HG02938 (cell line): ENCODE data around the gene SYNDIG1.

ENCODE experiments used
- ATAC-seq: cut with Tn5 transposase; IDR thresholded peaks from one replicate; pipeline ENCODE4 v1.9.1; 2021; ENCODE audit warnings: mild to moderate bottlenecking, moderate library complexity; ENCODE audit not compliant: unreplicated experiment

SYNDIG1 gene

DNA sequence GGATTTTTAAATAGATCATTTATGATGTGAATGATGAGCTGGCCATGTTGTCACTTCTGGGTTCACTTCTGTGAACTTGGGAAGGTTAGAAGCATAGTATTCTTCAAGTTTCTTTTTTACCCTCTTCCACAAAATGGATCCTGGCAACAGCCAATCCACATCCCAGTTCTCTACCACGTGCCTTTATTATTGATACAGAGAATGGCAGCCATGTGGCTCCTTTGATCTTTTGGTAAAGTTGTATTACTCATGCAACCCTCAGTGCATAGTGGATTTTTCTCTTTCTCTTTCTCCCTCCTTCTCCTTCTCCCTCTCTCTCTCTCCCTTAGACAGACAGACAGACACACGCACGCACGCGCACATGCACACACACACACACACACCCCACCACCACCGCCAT, 50.0 kb downstream of the SYNDIG1 start:
- ATAC-seq: no peak

DNA sequence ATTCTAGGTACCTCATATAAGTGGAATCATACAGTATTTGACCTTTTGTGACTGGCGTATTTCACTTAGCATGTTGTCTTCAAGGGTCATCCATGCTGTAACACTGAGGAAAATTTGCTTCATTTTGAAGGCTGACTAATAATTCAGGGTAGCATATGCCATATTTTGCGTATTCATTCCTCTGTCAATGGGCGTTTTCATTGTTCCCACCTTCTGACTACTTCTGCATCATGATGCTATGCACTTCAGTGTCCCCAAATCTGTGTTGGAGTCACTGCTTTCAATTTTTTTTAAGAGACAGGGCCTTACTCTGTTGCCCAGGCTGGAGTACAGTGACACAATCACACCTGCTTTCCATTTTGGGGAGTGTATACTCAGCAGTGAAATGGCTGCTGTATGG, 51.6 kb downstream of the SYNDIG1 start:
- no peak for ATAC-seq

DNA sequence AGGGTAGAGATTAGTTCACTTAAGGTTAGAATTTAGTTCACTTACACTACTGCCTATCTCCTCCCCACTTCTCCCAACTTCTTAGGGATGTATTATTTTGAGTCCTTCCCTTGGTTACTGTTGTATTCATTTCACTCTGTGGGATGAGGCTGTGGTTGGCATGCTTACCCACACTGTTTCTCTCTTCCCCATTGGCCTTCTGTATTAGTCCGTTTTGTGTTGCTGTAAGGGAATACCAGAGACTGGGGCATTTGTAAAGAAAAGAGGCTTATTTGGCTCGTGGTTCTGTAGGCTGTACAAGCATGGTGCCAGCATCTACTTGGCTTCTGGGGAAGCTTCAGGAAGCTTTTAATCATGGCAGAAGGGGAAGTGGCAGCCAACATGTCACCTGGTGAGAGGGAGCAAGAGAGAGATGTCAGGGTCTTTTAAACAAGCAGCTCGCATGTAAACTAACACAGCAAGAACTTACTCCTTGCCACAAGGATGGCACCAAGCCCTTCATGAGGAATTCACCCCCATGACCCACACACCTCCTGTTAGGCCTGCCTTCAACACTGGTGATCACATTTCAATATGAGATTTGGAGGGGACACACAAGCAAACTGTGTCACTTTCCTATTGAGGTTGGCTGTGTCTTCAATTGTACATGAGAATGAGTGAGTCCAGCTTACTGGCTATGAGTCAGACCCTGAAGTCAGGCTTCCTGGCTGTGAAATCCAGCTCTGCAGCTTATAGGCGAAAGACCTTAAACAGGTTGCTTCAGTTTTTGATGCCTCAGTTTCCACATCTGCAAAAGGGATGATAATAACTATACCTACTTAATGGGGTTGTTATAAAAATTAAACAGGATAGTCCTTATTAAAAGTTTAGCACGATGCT, 53.3 kb downstream of the SYNDIG1 start:
- ATAC-seq: no peak

DNA sequence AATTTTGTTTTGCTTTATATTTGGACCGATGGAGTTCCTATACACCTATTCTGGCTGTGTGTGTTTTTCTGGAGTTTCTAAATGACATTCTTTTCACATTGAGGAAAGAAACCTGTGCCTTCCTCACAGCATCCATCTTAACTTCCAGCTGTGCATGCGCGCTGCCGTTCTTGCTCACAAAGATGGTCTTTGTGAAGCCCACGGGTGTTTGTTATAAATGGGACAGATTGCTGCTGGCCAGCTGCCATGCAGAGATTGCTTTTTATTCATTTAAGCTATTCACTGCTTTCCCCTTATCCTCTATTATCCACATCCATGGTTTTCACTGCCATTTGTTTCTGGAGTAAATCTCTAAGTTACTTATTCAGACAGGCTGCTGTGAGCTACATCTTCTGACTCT, 54.2 kb downstream of the SYNDIG1 start:
- ATAC-seq: no peak

DNA sequence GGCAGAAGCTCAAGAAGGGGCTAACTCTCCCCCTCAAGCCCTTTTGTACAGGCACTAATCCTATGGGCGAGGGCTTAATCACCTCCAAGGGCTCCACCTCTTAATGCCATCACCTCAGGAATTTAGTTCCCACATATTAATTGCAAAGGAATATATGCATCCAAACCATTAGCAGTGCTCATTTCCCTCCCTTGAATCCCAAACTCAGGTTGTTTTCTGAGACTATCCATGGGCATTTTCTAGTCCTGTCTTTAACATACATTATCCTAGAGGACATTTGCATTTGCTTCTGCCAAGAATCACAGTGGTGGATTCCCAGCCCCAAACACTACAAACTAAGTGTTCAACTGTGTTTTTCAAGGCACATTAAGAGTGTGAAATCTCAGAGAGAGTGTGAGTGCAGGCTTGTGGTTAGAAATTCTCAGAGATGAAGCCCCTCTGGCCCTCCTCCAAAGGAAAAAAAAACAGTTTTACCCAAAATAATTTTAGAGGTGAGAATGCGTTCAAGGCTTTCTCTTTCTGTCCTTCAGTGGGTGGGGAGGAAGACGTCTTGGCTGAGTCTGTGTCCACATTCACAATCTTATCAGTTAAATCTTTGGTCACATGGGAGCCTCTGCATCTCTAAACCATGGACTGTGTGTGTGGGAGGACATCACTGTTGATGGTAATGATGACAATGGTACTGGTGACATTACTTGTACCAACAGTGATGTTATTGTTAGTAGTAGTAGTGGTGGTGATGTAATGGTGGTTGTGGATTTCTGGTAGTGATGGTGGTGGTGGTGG, 59.3 kb downstream of the SYNDIG1 start:
- no peak for ATAC-seq

DNA sequence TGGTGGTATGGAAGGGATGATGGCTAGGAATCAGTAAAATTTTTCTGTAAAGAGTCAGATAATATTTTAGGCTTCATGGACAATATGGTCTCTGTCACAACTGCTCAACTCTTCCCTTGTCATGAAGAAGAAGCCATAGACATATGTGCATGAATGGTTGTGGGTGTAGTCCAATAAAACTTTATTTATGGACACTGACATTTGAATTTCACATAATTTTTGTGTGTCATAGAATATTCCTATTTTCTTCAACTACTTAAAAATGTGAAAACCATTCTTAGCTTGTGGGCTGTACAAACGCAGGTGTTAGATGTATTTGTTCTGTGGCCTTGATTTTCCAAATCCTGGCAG, 59.9 kb downstream of the SYNDIG1 start:
- no peak for ATAC-seq

DNA sequence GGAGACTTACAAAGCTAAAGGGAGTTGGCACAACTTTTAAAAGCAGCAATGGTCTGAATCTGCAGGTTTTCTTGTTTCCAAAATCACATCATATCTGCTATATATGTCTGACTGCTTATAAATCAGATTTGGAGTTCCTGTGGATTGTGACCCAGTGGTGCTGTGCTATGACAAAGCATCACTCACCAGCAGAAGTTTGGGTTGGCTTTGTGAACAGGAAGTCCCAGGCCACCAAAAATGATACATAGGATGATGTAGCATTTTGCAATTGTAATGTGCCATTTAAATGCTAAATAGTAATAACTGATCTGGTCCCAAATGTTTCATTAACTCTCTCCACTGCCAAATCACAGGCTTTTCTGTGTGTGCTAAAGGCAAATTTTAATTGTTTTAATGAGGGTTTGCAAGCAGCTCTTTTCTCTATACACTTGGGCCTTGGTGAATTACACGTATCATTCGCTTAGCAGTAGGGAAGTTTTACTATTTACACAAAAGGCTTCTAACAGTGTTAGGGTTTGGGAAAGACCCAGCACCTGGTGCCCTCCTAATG, 60.8 kb downstream of the SYNDIG1 start:
- ATAC-seq: no peak

DNA sequence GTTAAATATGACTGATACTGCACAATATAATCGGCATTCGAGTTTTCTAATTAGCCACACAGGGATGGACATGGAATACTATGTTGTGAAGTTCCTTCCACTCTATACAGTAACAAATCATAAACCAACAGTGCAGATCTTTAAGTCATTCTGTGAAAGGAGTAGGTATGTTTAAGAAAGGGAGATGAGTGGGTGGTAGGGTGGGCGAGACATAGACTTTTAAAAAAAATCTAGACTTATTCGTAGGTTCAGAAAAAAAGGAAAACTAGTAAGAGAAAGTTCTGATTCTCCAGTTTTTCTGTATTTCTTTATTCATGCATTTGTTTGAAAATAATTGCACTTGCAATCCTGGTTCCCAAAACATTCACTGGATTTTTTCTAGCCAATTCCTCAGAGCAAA, 61.8 kb downstream of the SYNDIG1 start:
- ATAC-seq: no peak

DNA sequence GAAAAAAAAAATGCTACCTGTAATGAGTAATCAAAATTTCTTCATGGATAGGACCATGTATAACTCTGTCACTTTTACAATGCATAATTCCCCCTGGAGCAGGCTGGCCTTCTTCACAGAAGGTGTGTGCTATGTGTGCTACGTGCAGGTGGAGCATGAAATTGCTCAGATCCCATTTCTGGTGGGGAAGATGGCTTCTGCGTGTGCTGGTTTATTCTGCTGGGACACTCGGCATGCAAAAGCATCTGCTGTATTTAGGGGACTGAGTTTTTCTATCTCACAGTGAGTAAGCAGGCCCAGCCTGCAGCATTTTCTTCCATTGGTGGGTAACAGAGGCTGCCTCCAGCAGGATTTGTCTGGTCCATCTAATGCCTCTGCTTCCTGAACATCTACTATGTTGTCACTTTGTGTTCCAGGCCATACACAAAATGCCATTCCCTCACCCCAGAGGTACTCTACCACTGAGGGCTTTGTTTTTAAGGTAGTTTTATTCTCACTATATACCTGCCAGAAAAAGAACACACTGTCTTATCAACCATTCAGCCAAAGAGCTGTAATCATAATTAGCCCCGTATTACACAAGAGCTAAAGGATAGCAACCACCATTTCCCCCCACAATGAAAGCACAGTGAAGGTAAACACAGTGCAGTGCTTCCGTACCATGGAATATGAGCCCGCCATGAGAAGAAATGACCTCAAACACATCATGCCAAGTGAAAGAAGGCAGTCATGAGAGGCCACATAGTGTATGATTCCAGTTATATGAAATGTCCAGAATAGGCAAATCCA, 62.4 kb downstream of the SYNDIG1 start:
- ATAC-seq: no peak

DNA sequence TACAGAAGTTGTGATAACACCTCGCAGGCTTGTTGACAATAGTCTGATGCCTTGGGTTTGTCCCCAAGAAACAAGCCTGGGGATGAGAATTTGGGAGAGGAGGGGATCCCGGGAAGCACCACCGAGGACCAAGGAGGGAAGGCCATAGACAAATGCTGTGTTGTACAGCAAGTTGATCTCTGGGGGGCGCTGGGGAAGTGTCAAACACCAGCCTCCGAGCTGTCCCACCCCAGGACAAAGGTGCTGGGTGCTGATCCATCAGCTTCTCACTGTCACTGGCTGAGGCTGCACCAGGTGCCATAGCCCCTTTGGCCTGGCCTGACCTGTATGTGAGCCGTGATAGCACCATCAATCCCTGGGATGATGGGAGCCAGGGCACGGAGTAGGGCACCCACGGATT, 64.0 kb downstream of the SYNDIG1 start:
- ATAC-seq: no peak

DNA sequence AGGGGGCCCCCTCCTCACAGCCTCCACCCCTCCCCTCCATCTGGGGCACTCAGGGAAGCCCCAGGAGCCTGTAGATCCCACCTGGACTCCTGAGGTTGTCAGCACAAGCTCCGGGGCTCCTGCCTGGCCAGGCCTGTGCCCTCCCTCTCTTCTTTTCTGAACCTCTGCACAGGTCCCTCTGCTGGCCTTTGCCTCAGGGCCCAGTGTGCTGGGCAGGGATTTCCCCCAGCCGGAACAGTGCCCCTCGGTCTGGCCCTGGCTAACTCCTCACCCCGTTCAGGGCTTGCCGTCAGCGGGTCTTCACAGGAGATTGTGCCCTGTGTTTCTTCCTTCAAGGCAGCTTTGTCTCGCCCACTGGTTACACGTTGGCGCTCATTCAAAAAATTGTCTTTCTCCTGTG, 64.9 kb downstream of the SYNDIG1 start:
- ATAC-seq: no peak

DNA sequence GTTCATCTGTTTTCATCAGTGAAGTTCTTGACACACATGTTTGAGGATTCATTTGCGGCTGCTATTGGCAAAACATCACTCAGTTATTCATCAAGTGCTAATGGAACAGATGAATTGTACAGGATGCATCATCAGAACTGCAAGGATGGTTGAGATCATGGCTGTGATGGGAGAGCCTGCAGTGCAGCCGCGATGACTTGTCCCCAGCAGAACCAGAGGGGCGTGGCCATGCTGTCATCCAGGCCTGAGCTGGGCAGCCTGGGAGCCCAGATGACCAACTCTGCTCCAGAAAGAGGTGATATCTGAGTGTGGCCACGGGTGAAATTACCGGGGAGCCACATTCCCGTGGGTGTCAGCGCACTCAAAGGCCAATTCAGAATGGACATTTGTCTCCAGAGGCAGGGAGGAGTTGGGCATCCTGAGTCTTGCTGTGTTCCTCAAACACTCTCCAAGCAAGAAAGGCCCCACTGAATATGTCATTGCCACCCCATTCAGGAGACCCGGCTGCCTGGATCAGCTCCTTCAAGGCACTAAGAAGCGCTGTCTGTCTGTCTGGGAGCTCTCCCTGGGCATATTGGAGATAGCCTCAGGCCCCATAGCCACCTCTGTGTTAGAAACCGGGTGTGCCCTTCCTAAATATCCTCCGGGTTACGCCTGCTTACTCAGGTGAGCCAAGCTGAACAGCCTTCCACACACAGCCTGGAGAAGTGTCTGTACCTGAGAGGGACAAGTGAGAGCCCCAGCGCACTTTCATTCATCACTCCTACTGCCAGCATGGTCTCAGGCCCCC, 66.7 kb downstream of the SYNDIG1 start:
- ATAC-seq: no peak

DNA sequence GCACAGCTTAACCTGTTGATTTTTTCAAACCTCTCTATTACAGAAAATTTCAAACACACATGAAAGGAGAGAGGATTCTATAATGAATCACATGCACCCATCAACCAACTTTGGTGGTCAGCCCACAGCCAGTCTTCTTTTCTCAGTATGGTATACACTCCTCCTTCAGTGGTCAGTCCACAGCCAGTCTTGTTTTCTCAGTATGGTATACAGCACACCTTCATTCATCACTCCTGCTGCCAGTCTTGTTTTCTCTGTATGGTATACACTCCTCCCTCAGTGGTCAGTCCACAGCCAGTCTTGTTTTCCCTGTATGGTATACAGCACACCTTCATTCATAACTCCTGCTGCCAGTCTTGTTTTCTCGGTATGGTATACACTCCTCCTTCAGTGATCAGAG, 67.8 kb downstream of the SYNDIG1 start:
- no peak for ATAC-seq

DNA sequence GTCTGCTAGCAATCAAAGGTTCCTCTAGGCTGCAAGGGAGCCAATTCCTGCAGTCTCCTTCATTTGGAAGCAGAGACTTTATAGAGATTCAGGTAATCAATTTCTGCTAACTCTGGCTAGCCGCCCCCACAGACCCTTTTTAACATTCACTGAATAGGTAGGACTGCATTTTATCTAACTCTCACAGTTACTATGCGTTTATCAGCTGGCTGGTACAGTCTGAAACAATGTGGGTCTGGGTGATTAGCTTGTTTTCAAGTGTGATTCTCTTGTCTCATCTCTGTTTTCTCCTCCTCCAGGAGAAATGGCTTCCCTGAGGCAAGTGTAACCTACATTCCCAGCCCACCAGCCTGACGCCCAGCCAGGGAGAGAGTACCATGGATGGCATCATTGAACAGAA, 73.3 kb downstream of the SYNDIG1 start:
- ATAC-seq: no peak

DNA sequence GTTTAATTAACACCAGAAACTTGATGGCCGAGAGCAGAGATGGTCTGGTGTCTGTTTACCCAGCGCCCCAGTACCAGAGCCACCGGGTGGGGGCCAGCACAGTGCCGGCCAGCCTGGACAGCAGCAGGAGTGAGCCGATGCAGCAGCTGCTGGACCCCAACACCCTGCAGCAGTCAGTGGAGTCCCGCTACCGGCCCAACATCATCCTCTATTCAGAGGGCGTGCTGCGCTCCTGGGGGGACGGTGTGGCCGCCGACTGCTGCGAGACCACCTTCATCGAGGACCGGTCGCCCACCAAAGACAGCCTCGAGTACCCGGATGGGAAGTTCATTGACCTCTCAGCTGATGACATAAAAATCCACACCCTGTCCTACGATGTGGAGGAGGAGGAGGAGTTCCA, 73.7 kb downstream of the SYNDIG1 start:
- ATAC-seq: no peak

DNA sequence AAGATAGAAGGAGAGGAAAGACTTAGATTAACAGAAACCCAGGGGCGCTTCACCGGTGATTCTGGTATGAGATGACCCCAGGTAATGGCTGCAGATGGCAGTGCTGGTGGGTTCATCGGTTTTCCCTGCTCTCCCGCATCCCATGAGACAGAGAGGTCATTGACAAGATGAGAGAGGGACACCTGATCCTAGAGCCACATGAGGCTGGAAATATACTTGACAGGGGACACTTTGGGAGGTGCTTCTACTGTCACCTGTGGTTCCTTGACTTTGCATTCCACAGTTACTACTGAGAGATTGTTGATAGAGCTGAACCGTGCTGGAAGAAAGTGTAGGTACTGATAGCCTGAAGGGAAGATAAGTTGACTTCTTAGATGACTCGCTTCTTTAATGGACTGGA, 74.3 kb downstream of the SYNDIG1 start:
- no peak for ATAC-seq

DNA sequence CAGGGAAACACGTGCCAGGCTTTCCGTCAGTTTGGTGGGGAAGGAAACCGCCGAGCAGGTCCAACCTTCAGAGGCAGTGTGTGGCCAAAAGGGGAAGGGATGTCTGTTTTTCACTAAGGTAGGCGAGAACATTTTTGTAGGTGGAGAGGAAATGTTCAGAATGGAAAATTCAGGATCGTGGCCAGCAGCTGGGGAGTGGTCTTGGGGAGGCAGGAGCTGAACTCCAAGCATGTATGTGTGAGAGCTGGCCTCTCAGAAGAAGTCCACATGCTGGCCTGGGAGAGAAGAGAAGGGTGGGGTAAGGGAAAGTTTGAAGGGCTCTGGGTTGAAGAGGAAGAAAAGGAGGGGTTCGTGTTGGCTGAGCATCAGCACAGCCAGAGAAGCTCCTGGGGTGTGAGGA, 74.9 kb downstream of the SYNDIG1 start:
- no peak for ATAC-seq

DNA sequence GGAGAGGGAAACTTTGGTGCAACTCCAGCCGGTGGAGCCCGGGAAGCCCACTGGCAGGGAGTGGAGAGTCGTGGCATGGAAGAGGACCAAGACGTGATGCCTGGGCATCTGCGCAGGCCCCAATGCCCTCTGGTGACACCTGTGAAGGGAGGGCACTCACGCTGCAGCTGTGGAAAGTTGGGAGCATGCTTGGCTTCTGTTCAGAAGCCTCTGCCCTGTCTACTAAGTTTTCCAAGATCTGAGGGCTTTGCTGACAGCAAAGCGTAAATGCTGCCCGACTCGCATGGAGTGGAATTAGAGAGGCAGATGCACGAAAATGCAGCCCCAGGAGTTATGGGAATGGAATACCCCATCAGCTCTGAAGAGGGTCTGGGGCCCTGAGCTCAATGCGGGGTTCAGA, 75.7 kb downstream of the SYNDIG1 start:
- ATAC-seq: no peak

DNA sequence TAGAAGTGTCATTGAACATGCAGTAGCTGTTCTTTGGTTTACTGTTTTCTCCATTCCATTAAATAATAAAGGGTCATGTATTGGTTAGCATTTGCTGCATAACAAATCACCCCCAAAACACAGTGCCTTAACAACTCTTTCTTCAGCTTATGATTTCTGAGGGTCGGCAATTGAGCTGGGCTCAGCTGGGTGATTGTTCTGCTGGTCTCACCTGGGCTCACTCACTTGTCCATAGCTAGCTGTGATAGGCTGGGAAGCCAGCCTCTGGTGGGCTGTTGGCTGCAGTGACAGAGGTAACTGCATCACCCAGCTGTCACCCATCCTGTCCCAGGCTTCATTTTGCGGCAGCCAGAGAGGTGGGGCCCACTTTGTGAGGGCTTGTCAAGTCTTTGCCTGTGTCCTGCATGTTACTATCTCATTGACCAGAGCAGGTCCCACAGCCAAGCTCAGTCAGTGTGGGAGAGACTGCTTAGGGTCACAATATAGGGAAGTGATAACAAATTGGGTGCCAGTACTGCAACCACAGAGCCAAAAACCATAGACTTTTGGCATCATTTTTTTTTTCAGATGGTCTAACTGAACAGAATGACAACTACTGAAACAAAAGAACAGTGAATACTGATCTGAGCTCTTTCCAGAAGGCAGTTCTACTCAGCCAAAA, 76.9 kb downstream of the SYNDIG1 start:
- no peak for ATAC-seq

DNA sequence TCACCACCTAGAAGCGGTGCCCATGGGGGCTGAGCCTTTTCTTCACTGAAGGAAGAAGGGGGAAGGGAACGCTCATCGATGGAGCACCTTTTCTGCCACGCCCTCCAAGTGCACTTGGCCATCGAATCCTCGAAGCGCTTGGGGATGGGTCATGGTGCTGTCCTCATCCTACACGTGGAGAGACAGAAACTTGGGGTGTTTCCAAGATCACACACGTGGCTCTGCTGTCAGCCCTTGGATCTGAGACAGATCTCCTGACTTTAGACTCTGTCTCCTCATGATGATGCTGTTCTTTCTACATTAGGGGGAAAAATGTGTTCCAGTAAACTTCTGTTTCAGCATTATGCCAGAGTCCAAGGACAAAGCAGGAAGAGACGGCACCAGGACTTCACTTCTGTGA, 78.5 kb downstream of the SYNDIG1 start:
- ATAC-seq: no peak
